Caco-2 (cell line): ENCODE measurements around the gene KCND3. TPM values are rescaled to one million over a fixed set of nuclear protein-coding genes. Genes with fewer than 3 reads are reported as not detected.

ENCODE experiments used
- BruUV-seq: library from RNA; stranded (reverse); fragments of 400-500 nt; replicated peaks from 2 replicates; lab custom pipeline; 2021; lab: Mats Ljungman, UMichigan
- CTCF ChIA-PET: fragments of 300-600 bp; sonication (Branson Sonifier 250); formaldehyde crosslinking; loops from one replicate; lab custom pipeline; 2022; ENCODE audit warnings: antibody characterized with exemption; lab: Charles Lee
- POLR2A ChIA-PET: fragments of 300-600 bp; sonication (Branson Sonifier 250); formaldehyde crosslinking; loops from one replicate; lab custom pipeline; 2022; ENCODE audit warnings: antibody characterized with exemption; lab: Charles Lee
- DNase-seq, 2 experiments: peaks; one replicate each; pipeline versions ENCODE4 v3.0.0 to v3.0.0-alpha.2; 2020 to 2022
- H3K27me3 ChIP-seq: replicated peaks from 2 replicates; pipeline ENCODE4 v1.6.0; 2011; ENCODE audit warnings: low read length; ENCODE audit not compliant: control insufficient read depth, insufficient read depth
- H3K36me3 ChIP-seq: 2 replicates; pipeline ENCODE4 v1.5.1; 2011; ENCODE audit warnings: low read length; ENCODE audit not compliant: control insufficient read depth, insufficient read depth
- H3K4me1 ChIP-seq: fragments of 250-450 bp; sonication (Bioruptor Pico); 2 replicates; pipeline ENCODE4 v1.5.1; 2020; ENCODE audit warnings: mild to moderate bottlenecking
- H3K4me3 ChIP-seq: 2 replicates; pipeline ENCODE4 v1.5.1; 2011; ENCODE audit warnings: low read depth, mild to moderate bottlenecking, control low read depth, low read length
- H3K9me3 ChIP-seq: fragments of 250-450 bp; sonication (Bioruptor Pico); 2 replicates; pipeline ENCODE4 v1.5.1; 2020; ENCODE audit warnings: mild to moderate bottlenecking, moderate library complexity
- H3K27ac Mint-ChIP-seq: one replicate; pipeline ENCODE4 v1.8.0; 2022; ENCODE audit warnings: mixed read lengths; ENCODE audit not compliant: unreplicated experiment
- H3K27me3 Mint-ChIP-seq: one replicate; pipeline ENCODE4 v1.8.0; 2022; ENCODE audit warnings: mixed read lengths; ENCODE audit not compliant: insufficient read depth, unreplicated experiment
- H3K36me3 Mint-ChIP-seq: one replicate; pipeline ENCODE4 v1.8.0; 2022; ENCODE audit warnings: mild to moderate bottlenecking, mixed read lengths; ENCODE audit not compliant: insufficient read depth, unreplicated experiment
- H3K4me1 Mint-ChIP-seq: one replicate; pipeline ENCODE4 v1.8.0; 2022; ENCODE audit warnings: low read depth, mixed read lengths; ENCODE audit not compliant: unreplicated experiment
- H3K4me3 Mint-ChIP-seq: one replicate; pipeline ENCODE4 v1.8.0; 2022; ENCODE audit warnings: mild to moderate bottlenecking, moderate library complexity, mixed read lengths; ENCODE audit not compliant: unreplicated experiment
- H3K9me3 Mint-ChIP-seq: one replicate; pipeline ENCODE4 v1.8.0; 2022; ENCODE audit warnings: mixed read lengths; ENCODE audit not compliant: unreplicated experiment
- CTCF ChIP-seq, 2 experiments: fragments of 200-600 bp in 1 of 2; IDR thresholded peaks; 1 replicate in 1 of 2; 2 replicates in 1 of 2; pipeline versions ENCODE4 v1.5.1 to v1.8.0; 2011 to 2022; ENCODE audit warnings: antibody characterized with exemption in 1 of 2, control low read depth in 1 of 2, inconsistent platforms in 1 of 2, low read depth in 1 of 2, low read length in 1 of 2, mild to moderate bottlenecking in 1 of 2, moderate library complexity in 1 of 2; ENCODE audit not compliant: insufficient read depth in 1 of 2, severe bottlenecking in 1 of 2, unreplicated experiment in 1 of 2
- intact Hi-C: fragments of 100-400 bp; cut with micrococcal nuclease; formaldehyde crosslinking; loops from one replicate; pipeline ENCODE4 v1.10.0; 2022; ENCODE audit not compliant: unreplicated experiment
- total RNA-seq: library from RNA; stranded (reverse); gene quantifications from 2 replicates; pipeline ENCODE4 v1.2.3, GENCODE V29; 2022

The KCND3 gene
- total RNA-seq, 1 experiment from 2014 or later: 5.1 TPM

- ChIA-PET POLR2A (no interaction called here), CTCF (no interaction called here)
- no peak overlapping the region for H3K4me3 ChIP-seq
- no peaks in the 10 kb centered on the region for H3K27me3 ChIP-seq
- DNase-seq: no peak
- no peak for TF ChIP-seq CTCF (IDR thresholded peaks at IDR 0.05; ENCODE audit: insufficient read depth in 1 of 2, low read depth in 1 of 2, low read length in 1 of 2, severe bottlenecking in 1 of 2, unreplicated experiment in 1 of 2)
- H3K36me3 Mint-ChIP-seq: no peaks in the 10 kb centered on the region
- peaks cover 9% of the 10 kb centered on the region for H3K9me3 Mint-ChIP-seq
- H3K27ac Mint-ChIP-seq: no peak overlapping the region
- no peak overlapping the region for H3K4me3 Mint-ChIP-seq
- peaks cover 2% of the 10 kb centered on the region for H3K27me3 Mint-ChIP-seq
- intact Hi-C loops: no loop called here
- no peaks in the 10 kb centered on the region for H3K4me1 Mint-ChIP-seq
- no peaks in the 10 kb centered on the region for H3K36me3 ChIP-seq
- no TSS peak for BruUV-seq
- no peaks in the 10 kb centered on the region for H3K4me1 ChIP-seq
- H3K9me3 ChIP-seq: no peaks in the 10 kb centered on the region
Measured at GRCh38 chr1:111798580-111798979, 190.9 kb downstream of the KCND3 start.

GRCh38 chr1:111795401-111795800 is 194.1 kb downstream of the KCND3 start:
- H3K4me3 ChIP-seq: no peak overlapping the region
- no peaks in the 10 kb centered on the region for H3K9me3 ChIP-seq
- intact Hi-C loops: no loop called here
- no peak for DNase-seq
- peaks cover 6% of the 10 kb centered on the region for H3K27me3 Mint-ChIP-seq
- POLR2A ChIA-PET: no interaction called here
- peaks cover 9% of the 10 kb centered on the region for H3K9me3 Mint-ChIP-seq
- H3K27me3 ChIP-seq: no peaks in the 10 kb centered on the region
- BruUV-seq: no TSS peak
- H3K4me3 Mint-ChIP-seq: no peak overlapping the region
- TF ChIP-seq CTCF (IDR thresholded peaks at IDR 0.05; ENCODE audit: insufficient read depth in 1 of 2, low read depth in 1 of 2, low read length in 1 of 2, severe bottlenecking in 1 of 2, unreplicated experiment in 1 of 2): no peak
- CTCF ChIA-PET: no interaction called here
- H3K36me3 ChIP-seq: no peaks in the 10 kb centered on the region
- no peak overlapping the region for H3K27ac Mint-ChIP-seq
- no peaks in the 10 kb centered on the region for H3K4me1 ChIP-seq
- H3K4me1 Mint-ChIP-seq: no peaks in the 10 kb centered on the region
- no peaks in the 10 kb centered on the region for H3K36me3 Mint-ChIP-seq

GRCh38 chr1:111793923-111794322 is 195.5 kb downstream of the KCND3 start:
- intact Hi-C loops: no loop called here
- POLR2A ChIA-PET: no interaction called here
- Histone ChIP-seq H3K36me3 (no peaks in the 10 kb centered on the region), H3K9me3 (no peaks in the 10 kb centered on the region), H3K4me3 (no peak overlapping the region), H3K27me3 (no peaks in the 10 kb centered on the region), H3K4me1 (no peaks in the 10 kb centered on the region)
- DNase-seq: no peak
- Mint-ChIP-seq H3K9me3 (no peaks in the 10 kb centered on the region), H3K4me3 (no peak overlapping the region), H3K27ac (no peak overlapping the region), H3K36me3 (no peaks in the 10 kb centered on the region), H3K27me3 (peaks cover 4% of the 10 kb centered on the region), H3K4me1 (no peaks in the 10 kb centered on the region)
- TF ChIP-seq CTCF (IDR thresholded peaks at IDR 0.05; ENCODE audit: insufficient read depth in 1 of 2, low read depth in 1 of 2, low read length in 1 of 2, severe bottlenecking in 1 of 2, unreplicated experiment in 1 of 2): no peak
- no TSS peak for BruUV-seq
- CTCF ChIA-PET: no interaction called here
